ENCODE results near the gene CD58. TPM values are rescaled to one million over a fixed set of nuclear protein-coding genes. Genes with fewer than 3 reads are reported as not detected.

Gene CD58
- polyA plus RNA-seq, 1 of the 3 experiments (the other 2 are of a cell fraction) = 18.1 TPM

GRCh38 chr1:116581323-116581885, 10.6 kb upstream of the CD58 start:
- H3K9me2 ChIP-seq = no peaks in the 10 kb centered on the region
- no peaks in the 10 kb centered on the region for H3K79me2 ChIP-seq (ENCODE audit: insufficient read depth)
- H3K4me2 ChIP-seq = no peak overlapping the region
- CTCF ChIA-PET = interaction anchor here (1.0 kb wide), 1 partner anchor 8 kb away, joined by 3 read pairs; no protein-coding TSS in a partner anchor
- POLR2A ChIA-PET = no interaction called here
- no peak overlapping the region for H3K27ac ChIP-seq (ENCODE audit: low read depth in 2 of 2, low read length in 1 of 2)
- TF ChIP-seq CTCF (IDR thresholded peaks at IDR 0.05) = no peak
- TF ChIP-seq USF1 (IDR thresholded peaks at IDR 0.05; ENCODE audit: borderline replicate concordance, low read depth) = no peak
- TF ChIP-seq NRF1 (IDR thresholded peaks at IDR 0.05; ENCODE audit: low read depth, low read length) = no peak
- H4K20me1 ChIP-seq (ENCODE audit: insufficient read depth) = no peaks in the 10 kb centered on the region
- H3K9me3 ChIP-seq = no peaks in the 10 kb centered on the region
- no peak overlapping the region for H3K9ac ChIP-seq
- H3F3A ChIP-seq (replicated peaks; ENCODE audit: insufficient read depth) = no peaks in the 10 kb centered on the region
- no peaks in the 10 kb centered on the region for H3K27me3 ChIP-seq (ENCODE audit: insufficient read depth)
- 100% methylated on average over 2 of the region's 3 CpGs for WGBS (ENCODE audit: low lambda C conversion rate)
- no peak overlapping the region for H2AFZ ChIP-seq (ENCODE audit: low read depth)
- no peak overlapping the region for H3K4me3 ChIP-seq (ENCODE audit: low read depth in 2 of 2, low read length in 1 of 2)
- DNase-seq = no peak
- no peaks in the 10 kb centered on the region for H3K36me3 ChIP-seq (replicated peaks in 1 of 2; ENCODE audit: control insufficient read depth in 1 of 2, insufficient read depth in 2 of 2, low read length in 1 of 2)
- peaks cover 0 to 6% of the 10 kb centered on the region in 2 experiments; a peak in 1 of 4 replicates for H3K4me1 ChIP-seq (ENCODE audit: control insufficient read depth in 1 of 2, insufficient read depth in 2 of 2, low read depth in 1 of 2, low read length in 1 of 2)

- ChIA-PET POLR2A (no interaction called here), CTCF (interaction anchor here (1.0 to 6.7 kb wide), 4 partner anchors 7 to 157 kb away, joined by 3 to 41 read pairs (median 4); partner anchors contain the start of gene CD58)
- H3K9me3 ChIP-seq = no peaks in the 10 kb centered on the region
- no peak for DNase-seq
- TF ChIP-seq TAF1 (IDR thresholded peaks at IDR 0.05; ENCODE audit: borderline replicate concordance, low read depth, low read length) (no peak), MEF2A (IDR thresholded peaks at IDR 0.05; ENCODE audit: borderline replicate concordance, low read depth) (no peak), REST (IDR thresholded peaks at IDR 0.05; ENCODE audit: low read depth, low read length) (no peak)
- H3K9me2 ChIP-seq = no peaks in the 10 kb centered on the region
- H2AFZ ChIP-seq (ENCODE audit: low read depth) = no peak overlapping the region
- WGBS (ENCODE audit: low lambda C conversion rate) = 86% methylated on average over 7 of the region's 7 CpGs
- H3K27ac ChIP-seq (ENCODE audit: low read depth in 2 of 2, low read length in 1 of 2) = no peak overlapping the region
- H3K27me3 ChIP-seq (ENCODE audit: insufficient read depth) = no peaks in the 10 kb centered on the region
- no peak overlapping the region for H3K9ac ChIP-seq
- no peaks in the 10 kb centered on the region for H3K36me3 ChIP-seq (replicated peaks in 1 of 2; ENCODE audit: control insufficient read depth in 1 of 2, insufficient read depth in 2 of 2, low read length in 1 of 2)
- no peaks in the 10 kb centered on the region for H3K79me2 ChIP-seq (ENCODE audit: insufficient read depth)
- peaks cover 0 to 5% of the 10 kb centered on the region in 2 experiments; a peak in 1 of 4 replicates for H3K4me1 ChIP-seq (ENCODE audit: control insufficient read depth in 1 of 2, insufficient read depth in 2 of 2, low read depth in 1 of 2, low read length in 1 of 2)
- no peaks in the 10 kb centered on the region for H4K20me1 ChIP-seq (ENCODE audit: insufficient read depth)
- no peaks in the 10 kb centered on the region for H3F3A ChIP-seq (replicated peaks; ENCODE audit: insufficient read depth)
- no peak overlapping the region for H3K4me3 ChIP-seq (ENCODE audit: low read depth in 2 of 2, low read length in 1 of 2)
- no peak overlapping the region for H3K4me2 ChIP-seq
These were observed 9.9 kb upstream of the CD58 start for GRCh38 chr1:116580446-116581322.
